DMS79 treated with DMSO at 0.1 percent for 48 hours (cell line): ENCODE results near the gene MAN1C1.

Experiments
- DNase-seq: peaks from one replicate; lab custom pipeline; 2025; lab: John Stamatoyannopoulos, UW

MAN1C1 gene

DNA sequence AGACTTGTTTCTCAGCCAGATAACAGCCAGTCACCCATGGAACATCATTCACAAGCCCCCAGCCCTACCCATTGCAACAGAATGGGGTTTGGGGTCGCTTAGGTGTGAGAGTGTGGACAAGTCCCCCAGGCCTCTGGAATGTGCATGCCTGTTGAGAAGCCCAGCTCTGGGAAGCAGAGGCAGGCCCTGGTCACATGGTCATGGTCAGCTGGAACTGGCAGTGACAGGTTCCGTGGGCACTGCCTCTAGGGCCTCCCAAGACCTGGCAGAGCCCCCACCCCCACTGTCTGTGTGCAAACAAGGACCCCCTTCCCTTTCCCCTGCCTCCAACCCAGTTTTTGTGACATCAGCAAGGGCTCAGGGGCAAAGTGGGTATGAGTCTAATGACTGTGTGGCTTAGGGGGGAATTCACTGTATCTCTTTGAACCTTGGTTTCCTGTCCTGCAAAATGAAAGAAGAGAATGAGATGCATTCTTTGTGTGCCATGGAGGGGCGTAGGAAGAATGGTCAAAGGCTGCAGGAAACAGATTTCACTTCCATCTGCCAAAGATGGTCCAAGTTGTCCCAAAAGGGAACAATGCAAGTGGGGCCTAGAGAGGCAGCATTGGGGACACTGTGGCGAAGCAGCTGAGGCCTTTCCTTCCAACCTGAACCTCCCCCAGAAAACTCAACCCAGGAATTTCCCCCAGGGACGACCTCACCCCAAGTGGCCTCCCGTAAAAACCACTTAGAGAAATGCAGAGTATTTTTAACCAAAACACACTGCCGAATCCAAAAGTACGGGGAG is 148.7 kb downstream of the MAN1C1 start:
- DNase-seq, result peak; percentile 54

DNA sequence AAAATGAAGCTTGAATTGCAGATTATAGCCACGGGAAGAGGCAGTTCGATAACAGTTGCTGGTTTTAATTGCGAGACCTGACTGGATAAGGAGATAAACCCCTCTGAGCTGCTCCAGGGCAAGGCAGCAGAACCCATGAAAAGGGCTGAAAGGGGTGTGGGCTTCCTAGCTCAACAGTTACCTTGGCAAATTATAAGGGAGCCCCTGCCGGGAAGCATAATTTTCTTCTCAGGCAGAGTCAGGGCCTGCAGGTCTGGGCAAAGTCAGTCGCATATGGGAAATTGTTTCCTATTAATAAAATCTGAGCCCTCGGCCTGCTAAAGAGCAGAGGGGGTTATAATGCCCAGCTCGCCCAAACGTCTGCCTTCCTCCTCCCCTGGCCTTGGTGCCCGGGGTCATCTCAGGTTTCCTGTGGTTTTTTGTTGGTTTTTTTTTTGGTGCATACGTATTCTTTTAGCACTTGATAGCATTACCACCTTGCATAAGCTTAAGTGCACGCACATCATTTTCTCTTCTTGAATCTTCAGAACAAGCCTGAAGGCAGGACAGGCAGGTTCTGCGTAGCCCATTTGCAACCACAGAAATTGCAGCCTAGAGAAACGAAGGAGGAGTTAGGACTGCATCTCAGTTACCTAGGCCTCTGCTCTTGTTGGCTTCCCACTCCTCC is 149.5 kb downstream of the MAN1C1 start:
- DNase-seq, result peak; percentile 85

DNA sequence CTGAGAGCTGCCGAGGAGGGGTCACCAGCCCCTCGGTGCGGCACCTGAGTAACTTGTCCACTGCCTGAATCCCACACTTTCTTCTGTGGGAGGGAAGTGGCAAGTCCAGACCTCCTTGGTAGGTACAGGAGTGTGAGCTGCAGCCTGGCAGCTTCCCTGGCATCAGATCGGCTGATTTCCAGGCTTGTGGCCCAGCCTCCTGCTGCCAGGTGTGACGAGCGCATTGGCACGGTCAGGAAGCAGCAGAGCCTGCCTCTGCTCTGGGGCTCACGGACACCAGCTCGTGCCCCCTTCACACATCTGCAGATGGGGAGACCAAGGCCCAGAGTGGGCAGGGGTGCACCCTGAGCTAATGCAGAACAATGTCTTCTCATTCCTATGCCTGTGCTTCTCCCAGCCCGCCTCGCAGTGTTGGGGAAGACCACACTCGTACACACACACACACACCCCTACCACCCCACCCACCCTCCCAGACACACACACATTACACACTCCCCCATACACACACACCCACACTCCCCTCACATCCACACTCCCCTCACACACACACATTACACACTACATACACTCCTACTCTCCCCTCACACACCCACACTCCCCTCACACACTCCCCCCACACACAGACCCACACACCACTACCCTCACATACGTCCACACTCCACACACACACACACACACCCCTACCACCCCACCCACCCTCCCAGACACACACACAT is 150.3 kb downstream of the MAN1C1 start:
- DNase-seq, result peak; percentile 67

DNA sequence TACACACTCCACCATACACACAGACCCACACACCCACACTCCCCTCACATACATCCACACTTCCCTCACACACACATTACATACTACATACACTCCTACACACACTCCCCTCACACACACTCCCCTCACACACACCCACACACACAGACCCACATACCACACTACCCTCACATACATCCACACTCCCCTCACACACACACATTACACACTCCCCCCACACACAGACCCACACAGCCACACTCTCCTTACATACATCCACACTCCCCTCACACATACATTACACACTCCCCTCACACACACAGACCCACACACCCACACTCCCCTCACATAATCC is 150.8 kb downstream of the MAN1C1 start:
- no peak for DNase-seq

DNA sequence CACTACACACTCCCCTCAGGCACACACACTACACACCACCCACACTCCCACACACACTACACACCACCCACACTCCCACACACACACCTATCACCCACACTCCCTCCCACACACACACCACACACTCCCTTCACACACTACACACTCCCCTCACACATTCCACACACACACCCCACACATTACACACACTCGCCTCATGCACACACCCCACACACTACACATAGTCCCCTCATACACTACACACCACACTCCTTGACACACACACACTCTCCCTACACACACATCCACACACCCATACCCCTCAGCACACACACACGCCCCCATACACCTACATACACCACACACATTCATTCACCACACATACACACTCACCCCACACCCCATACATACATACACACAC is 152.4 kb downstream of the MAN1C1 start:
- no peak for DNase-seq

DNA sequence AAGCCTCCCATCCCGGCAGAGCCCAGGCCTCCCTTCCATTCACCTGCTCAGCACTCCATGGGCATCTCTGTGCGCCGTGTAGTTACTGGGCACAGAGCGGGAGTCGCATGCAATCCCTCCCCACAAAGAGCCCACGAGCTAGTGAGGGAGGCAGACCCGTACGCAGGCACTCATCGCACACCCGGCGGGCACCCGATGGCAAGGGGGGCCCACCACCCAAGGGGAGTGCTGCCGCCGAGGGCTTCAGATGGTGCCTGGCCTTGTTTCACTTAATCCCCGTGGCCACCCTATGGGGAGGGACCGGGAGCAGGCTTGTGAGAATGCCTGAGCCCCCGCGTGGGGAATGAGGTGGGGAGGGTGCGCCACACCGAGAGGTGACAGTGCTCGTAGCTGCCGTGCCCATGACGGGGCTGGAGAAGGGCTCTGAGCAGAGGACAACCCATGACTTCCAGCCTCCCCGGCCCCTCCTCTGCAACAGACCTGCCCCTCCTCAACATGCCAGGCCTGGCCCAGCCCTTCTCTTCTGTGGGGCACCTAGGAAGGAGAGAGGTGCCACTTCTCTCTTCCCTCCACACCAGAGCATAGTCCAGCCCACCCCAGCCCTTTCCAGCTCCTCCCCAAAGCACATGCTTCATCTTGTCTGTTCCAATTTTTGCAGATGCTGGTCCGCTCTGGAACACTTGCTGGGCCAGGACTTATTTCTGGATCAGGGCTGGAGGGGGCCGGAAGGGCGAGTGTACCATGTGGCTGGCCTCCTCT is 153.2 kb downstream of the MAN1C1 start:
- DNase-seq, result no peak

DNA sequence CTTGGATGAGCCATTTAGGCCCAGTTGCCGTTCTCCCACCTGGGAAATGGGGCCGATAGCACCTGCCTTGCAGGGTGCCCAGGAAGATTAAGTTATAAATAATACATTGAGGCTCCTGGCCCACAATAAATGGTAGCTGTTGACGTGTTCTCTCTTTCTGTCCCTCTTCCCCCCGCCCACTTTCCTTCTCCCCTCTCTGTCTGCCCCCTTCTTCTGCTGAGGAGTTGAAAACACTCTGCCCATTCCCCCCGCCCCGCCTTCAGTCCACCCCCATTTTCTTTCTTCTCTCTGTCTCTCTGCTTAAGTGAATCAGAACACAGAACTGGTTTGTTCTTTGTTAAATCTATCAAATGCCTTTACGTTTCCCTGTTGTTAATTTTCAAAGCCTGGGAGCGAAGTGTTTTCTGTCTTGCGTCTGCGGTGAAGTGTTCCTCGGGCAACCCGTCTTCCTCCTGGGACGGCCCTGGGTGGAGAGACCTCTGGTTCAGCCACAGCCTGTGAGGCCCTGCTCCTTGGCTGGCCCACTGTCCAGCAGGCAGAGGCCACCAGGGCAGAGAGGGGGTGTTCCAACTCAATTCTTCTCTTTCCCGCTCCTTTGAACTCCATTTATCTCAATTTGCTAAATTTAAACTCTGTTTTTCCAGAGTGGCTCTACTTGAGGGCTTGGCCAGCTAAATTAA is 154.1 kb downstream of the MAN1C1 start:
- DNase-seq, result no peak

DNA sequence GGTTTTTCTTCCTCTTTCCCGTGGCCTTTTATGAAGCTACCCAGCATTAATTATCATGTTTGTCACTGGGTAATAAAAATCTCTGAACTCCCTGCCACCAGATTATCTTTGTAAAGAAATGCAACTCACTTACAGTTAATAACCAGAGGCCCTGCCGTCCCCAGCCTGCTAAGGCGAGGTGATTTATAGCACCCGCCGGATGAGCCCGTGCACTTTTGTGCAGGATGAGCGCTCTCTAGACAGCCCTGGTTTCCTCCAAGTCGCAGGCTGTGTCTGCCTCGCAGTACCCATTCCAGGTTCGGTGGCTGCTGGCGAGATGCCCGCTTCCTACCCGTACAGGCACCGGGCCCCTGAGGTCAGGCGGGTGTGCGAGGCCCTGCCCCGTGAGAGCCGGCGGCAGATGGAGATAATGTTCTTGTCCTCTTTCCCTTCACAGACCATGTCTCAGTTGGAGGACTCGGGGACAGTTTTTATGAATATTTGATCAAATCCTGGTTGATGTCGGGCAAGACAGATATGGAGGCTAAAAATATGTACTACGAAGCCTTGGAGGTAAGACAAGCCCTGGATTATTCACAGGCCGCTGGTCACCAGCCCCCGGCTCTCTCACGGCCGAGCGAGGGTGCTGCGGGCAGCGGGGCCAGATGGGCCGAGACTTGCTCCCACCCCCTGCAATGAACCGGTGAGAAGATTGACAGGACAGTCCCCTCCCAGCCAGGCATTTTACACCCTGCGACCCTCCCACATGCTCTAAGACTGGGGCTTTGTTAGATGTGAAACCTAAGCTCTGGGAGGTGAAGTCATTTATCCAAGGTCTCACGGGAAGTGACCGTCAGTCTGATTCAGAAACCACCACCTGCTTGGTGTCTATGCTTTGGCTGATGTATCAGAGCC is 154.9 kb downstream of the MAN1C1 start:
- peak; percentile 74 for DNase-seq

DNA sequence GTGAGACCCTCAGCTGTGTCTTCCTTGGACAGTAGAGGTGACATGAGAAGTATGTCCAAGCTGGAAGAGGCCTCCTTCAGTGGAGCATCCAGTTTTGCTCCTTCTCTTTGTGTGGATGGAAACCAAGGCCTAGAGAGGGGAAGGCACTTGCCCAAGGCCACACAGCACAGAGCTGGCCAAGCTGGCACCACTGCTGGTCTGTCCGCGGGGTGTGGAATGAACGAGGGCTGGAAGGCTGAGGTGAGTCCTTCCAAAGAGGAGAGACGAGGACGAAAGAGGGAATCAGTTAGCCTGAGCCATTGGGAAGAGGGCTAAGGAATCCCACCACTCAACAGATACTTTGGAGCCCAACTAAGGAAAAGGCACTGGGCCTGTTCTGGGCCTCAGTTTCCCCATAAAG is 155.6 kb downstream of the MAN1C1 start:
- DNase-seq, result no peak

DNA sequence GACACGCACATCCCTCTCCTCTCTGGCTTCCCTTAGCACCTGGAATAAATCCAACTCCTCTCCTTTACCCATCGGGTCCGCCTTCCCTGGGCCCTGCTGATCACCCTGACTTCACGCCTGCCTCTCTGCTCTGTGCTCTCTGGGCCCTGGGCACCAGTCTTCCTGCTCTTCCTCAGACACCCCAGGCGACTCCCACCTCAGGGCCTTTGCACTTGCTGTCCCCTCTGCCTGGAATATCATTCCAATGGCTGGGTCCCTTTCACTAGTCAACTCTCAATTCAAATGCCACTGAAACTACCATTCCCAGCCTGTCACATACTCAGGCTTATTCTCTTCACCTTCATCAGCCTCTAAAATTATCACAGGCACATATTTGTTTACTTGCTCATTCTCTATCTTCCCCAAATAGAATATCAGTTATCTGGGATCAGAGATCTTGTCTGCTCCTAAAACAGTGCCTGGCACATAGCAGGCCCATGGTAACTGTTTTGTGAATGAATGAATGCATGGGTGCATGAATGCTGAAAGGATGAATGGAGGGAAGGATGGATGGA is 156.2 kb downstream of the MAN1C1 start:
- DNase-seq, result no peak

DNA sequence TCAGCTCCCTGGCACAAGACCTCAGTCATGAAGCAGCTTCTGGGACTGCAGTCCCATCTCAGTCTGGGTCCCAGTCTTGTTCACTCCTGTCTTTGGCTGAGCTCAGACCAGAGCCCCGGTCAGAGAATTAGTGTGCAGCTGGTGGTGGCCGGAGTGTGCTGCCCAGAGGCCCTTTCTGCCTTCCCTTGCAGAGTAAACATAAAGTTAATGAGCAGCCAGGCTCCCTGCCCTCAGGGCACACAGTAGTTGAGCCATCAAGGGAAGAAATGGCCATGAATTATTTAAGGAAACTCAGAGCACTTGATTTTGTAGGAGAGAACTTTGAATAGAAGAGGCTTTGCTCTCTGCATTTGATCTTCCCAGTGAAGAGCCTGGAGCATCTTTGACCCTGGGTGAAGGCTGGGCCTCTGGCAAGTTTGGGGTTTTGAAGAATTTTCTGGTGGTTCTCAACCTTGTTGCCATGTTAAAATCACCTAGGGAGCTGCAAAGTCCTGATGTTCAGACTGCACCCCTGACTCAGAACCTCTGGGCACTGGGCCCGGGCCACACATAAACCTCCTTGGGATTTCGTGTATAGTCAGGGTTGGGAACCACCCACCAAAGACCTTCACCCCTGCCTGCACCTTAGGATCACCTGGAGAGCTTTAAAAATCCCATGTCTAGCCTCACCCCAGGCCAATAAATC is 157.0 kb downstream of the MAN1C1 start:
- DNase-seq, result peak; percentile 16

DNA sequence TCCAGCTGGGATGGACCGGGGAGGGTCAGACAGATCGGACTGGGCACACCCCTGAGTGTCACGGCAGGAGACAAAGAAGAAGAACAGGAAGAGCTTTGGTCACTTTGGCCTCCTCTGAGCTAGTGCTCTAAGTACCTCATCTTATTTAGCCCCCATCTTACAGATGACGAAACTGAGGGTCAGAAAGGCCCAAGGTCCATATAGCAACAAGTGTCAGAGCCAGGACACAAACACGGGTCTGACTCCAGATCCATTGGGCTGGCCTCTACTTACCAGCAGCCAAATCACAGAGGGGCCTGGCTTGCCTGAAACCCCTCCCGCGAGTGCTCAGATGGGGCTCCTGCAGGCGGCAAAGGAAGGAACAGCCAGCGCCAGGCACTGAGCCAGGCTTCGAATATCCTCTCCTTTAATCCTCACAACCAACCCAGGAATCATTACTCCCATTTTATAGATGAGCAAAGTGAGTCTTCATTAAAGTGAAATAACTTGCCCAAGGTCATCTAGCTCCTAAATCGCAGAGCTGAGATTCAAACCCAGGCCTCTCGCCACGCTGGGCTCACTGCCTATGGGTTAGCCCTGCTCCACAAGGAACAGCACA is 157.7 kb downstream of the MAN1C1 start:
- peak; percentile 62 for DNase-seq

DNA sequence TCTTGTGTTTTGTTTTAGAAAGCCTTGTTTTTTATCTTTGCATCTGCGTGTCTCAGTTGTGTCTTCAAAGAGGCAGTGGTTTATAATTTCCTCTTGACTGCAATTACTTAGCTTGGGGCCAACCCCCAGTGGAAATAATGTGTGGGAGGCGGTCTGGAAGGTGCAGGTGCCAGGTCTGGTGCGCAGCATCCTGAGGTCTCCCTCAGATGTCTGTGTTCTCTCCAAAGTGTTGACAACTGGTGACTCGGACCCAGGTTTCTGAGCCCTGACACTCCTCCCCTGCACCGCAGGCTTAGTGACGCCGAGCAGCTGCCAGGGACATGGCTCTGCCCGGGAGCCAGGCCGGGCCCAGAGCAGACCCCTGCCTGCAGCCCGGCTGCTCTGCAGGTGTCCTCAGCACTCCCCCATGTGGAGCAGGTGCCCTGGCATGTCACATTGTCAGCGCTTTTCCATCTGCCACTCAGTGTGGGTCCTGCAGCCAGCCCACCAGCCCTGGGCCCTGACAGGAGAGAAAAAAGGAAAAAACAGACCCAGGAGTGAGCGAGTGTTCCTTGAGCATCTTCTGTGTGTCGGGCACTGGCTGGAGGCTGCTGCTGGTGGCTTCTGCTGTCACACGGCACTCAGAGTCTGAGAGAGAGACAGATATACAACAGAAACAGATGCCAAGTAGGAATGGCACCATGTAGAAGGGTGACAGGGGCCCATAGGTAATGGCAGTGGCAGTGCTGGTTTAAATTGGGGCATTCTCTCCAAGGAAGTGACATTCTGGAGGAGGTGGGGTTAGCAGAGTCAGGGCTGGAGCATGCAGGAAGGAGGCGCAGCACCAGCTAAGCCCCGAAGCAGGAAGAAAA is 158.6 kb downstream of the MAN1C1 start:
- DNase-seq, result peak; percentile 96

DNA sequence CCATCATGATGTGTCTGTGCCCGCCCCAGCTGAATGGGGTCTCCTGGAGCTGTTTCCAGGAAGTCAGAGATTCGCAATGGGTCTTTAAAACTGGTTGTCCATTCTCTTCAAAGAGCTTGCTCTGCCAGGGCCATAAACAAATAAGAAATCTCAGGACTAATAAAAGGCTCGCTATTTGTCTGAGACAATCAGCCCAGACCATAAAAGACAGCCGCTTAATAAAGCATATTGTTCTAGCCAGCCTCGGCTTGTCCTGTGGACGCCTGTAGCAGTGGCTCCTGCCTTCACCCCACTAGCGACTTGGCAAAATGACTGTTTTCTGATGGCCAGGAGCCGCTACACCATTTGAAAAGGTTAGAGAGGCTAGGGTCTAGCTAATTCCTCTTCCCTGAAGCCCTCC is 162.8 kb downstream of the MAN1C1 start:
- DNase-seq, result no peak

DNA sequence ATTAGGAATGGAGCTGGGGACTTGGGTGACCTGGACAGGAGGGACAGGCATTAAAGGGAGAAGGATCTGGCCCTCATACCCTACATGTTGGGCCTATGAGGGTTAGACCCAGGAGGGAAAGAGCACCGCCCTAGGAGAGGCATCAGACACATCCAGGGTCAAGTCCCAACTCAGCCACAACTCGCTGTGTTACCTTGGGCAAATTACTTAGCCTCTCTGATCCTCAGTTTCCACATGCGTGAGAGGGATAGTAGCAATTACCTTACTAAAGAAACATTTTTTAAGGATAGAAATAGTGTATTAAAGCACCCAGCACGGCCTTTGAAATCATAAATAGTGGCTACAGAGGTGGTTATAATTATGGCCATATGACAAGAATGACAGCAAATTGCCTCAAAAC is 163.3 kb downstream of the MAN1C1 start:
- DNase-seq, result no peak

DNA sequence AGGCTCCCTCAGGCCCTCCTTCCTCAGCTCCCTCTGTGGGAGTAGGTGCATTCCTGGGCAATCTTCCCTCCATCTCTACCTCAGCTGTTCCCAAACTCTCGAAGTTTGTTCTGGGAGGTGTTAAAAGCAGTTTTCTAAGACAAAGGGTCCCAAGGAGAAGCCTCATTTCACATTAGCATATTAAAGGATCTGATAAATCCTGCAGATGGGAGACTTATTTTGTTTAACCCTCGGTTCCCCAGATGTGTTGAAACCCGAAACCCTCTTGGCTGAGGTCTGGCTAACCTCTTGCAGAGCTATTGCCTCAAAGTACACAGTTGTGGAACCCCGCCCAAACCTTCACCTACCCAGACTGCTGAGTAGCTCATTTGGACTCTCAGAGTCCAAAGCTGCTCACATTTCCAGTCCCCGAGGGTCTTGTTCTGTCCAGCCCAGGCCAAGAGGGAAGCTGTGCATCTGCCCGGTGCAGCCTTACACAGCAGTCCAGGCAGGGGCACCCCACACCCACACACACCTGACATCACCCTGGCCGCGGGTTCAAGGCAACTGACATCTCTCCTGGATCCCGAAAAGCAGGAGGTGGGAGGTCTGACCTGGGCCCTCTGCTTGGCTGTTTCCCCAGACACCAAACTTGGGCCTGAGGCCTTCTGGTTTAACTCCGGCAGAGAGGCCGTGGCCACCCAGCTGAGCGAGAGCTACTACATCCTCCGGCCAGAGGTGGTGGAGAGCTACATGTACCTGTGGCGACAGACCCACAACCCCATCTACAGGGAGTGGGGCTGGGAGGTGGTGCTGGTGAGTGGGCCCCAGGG is 163.9 kb downstream of the MAN1C1 start:
- peak; percentile 34 for DNase-seq

DNA sequence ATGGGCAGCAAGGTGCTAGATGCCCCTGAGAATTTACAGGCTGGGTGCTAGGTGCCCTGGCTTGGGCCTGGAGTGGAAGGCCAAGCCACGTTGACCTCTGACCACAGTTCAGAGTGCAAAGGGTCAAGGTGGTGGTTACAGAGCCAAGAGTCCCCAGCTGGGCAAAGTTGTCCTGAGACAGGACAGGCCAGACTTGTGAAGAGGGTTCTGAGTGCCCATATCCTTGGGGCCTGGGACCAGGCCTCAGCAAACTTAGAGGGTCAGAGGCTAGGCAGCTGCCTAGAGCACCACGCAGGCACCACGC is 164.5 kb downstream of the MAN1C1 start:
- no peak for DNase-seq
